H1 (cell line): Measurements from ENCODE around the gene PALD1. TPM values are rescaled to one million over a fixed set of nuclear protein-coding genes. Genes with fewer than 3 reads are reported as not detected.
A peak's percentile ranks its signal among the peaks of the same experiment; 100 is the strongest.

Experiments used
- CTCF ChIA-PET: fragments of 300-600 bp; sonication (Branson Sonifier 250); formaldehyde crosslinking; loops from one replicate; lab custom pipeline; 2021; ENCODE audit not compliant: partially characterized antibody; lab: Charles Lee
- POLR2A ChIA-PET: fragments of 300-600 bp; sonication (Branson Sonifier 250); formaldehyde crosslinking; loops from one replicate; lab custom pipeline; 2021; ENCODE audit warnings: inconsistent platforms; ENCODE audit not compliant: partially characterized antibody; lab: Charles Lee
- DNase-seq, 2 experiments: peaks; one replicate each; pipeline versions ENCODE4 v3.0.0 to v3.0.0-alpha.2; 2010 to 2022; ENCODE audit warnings: low spot score in 2 of 2, low read depth in 1 of 2, mixed read lengths in 1 of 2
- FAIRE-seq: peaks from 2 replicates; lab custom pipeline; 2011; peaks lifted over from hg19 to GRCh38; lab: Jason Lieb, UNC
- H2AFZ ChIP-seq: 2 replicates; pipeline ENCODE4 v1.8.1; 2012; ENCODE audit warnings: low read length, inconsistent platforms
- H2AK5ac ChIP-seq: 2 replicates; pipeline ENCODE4 v1.6.1; 2013; ENCODE audit warnings: low read depth, low read length
- H2BK120ac ChIP-seq: replicated peaks from 2 replicates; pipeline ENCODE3; 2013; ENCODE audit warnings: low read depth, low read length, inconsistent platforms
- H2BK12ac ChIP-seq: 2 replicates; pipeline ENCODE4 v1.6.1; 2013; ENCODE audit warnings: low read depth, low read length
- H2BK15ac ChIP-seq: 2 replicates; pipeline ENCODE4 v1.6.1; 2013; ENCODE audit warnings: low read length
- H2BK20ac ChIP-seq: 2 replicates; pipeline ENCODE4 v1.6.1; 2013; ENCODE audit warnings: low read length
- H2BK5ac ChIP-seq: 2 replicates; pipeline ENCODE4 v1.6.1; 2013; ENCODE audit warnings: low read depth, low read length
- H3K14ac ChIP-seq: 2 replicates; pipeline ENCODE4 v1.6.1; 2013; ENCODE audit warnings: inconsistent platforms; ENCODE audit not compliant: insufficient read length
- H3K18ac ChIP-seq: 2 replicates; pipeline ENCODE4 v1.6.1; 2013; ENCODE audit warnings: low read length; ENCODE audit errors: extremely low read depth
- H3K23ac ChIP-seq: 2 replicates; pipeline ENCODE4 v1.6.1; 2013; ENCODE audit warnings: inconsistent platforms; ENCODE audit not compliant: insufficient read length
- H3K23me2 ChIP-seq: 2 replicates; pipeline ENCODE4 v1.6.1; 2013; ENCODE audit warnings: low read depth, low read length
- H3K27ac ChIP-seq: 2 replicates; pipeline ENCODE4 v1.6.1; 2011; ENCODE audit warnings: low read depth, low read length, inconsistent platforms
- H3K27me3 ChIP-seq, 4 experiments: replicated peaks in 1 of 4; 1 replicate in 1 of 4; 2 replicates in 3 of 4; pipeline versions ENCODE4 v1.6.1 to v1.8.1; 2011 to 2013; ENCODE audit warnings: low read length in 3 of 4, mild to moderate bottlenecking in 3 of 4, inconsistent platforms in 2 of 4, mixed read lengths in 2 of 4, moderate library complexity in 1 of 4; ENCODE audit not compliant: control insufficient read depth in 3 of 4, insufficient read depth in 3 of 4; ENCODE audit errors: extremely low read depth in 1 of 4
- H3K36me3 ChIP-seq, 4 experiments: 2 replicates each; pipeline versions ENCODE4 v1.6.1 to v1.8.1; 2011 to 2013; ENCODE audit warnings: mild to moderate bottlenecking in 4 of 4, low read length in 3 of 4, moderate library complexity in 2 of 4, control low read depth in 1 of 4, inconsistent platforms in 1 of 4; ENCODE audit not compliant: insufficient read depth in 4 of 4, control insufficient read depth in 2 of 4
- H3K4ac ChIP-seq: replicated peaks from 2 replicates; pipeline ENCODE3; 2013; ENCODE audit warnings: low read length, low read depth, mixed read lengths, inconsistent platforms; ENCODE audit not compliant: insufficient read length
- H3K4me1 ChIP-seq, 4 experiments: replicated peaks in 1 of 4; 1 replicate in 1 of 4; 2 replicates in 3 of 4; pipeline versions ENCODE4 v1.6.1 to v1.8.1; 2011 to 2013; ENCODE audit warnings: low read length in 3 of 4, inconsistent platforms in 2 of 4, mixed read lengths in 1 of 4; ENCODE audit not compliant: insufficient read depth in 4 of 4, control insufficient read depth in 3 of 4
- H3K4me2 ChIP-seq, 2 experiments: 2 replicates each; pipeline versions ENCODE4 v1.6.1 to v1.8.1; 2011 to 2013; ENCODE audit warnings: low read depth in 2 of 2, low read length in 2 of 2, control low read depth in 1 of 2, inconsistent platforms in 1 of 2, mild to moderate bottlenecking in 1 of 2; ENCODE audit not compliant: insufficient read depth in 1 of 2
- H3K4me3 ChIP-seq, 4 experiments: fragments of 200-600, 300-600 bp in 1 of 4; sonication (generic), shearing (Covaris generic), sonication (Bioruptor Twin) in 1 of 4; 2 replicates each; pipeline versions ENCODE4 v1.5.1 to v1.8.1; 2011 to 2016; ENCODE audit warnings: low read length in 4 of 4, low read depth in 3 of 4, control low read depth in 2 of 4, inconsistent platforms in 2 of 4, mild to moderate bottlenecking in 2 of 4, mixed read lengths in 1 of 4, moderate library complexity in 1 of 4; ENCODE audit not compliant: insufficient read depth in 2 of 4; ENCODE audit errors: extremely low read depth in 1 of 4
- H3K56ac ChIP-seq: replicated peaks from 2 replicates; pipeline ENCODE3; 2013; ENCODE audit warnings: low read depth, mild to moderate bottlenecking, mixed read lengths, low read length, inconsistent platforms; ENCODE audit not compliant: insufficient read length
- H3K79me1 ChIP-seq: 2 replicates; pipeline ENCODE4 v1.6.1; 2013; ENCODE audit warnings: low read depth, low read length, control low read depth
- H3K79me2 ChIP-seq, 2 experiments: 2 replicates each; pipeline versions ENCODE4 v1.6.1 to v1.8.1; 2012 to 2013; ENCODE audit warnings: low read length in 2 of 2, mild to moderate bottlenecking in 2 of 2, inconsistent platforms in 1 of 2; ENCODE audit not compliant: insufficient read depth in 2 of 2, control insufficient read depth in 1 of 2
- H3K9ac ChIP-seq, 4 experiments: replicated peaks in 1 of 4; 1 replicate in 1 of 4; 2 replicates in 3 of 4; pipeline versions ENCODE4 v1.6.1 to v1.8.1; 2011 to 2013; ENCODE audit warnings: low read depth in 3 of 4, low read length in 3 of 4, control low read depth in 2 of 4, mild to moderate bottlenecking in 2 of 4, moderate library complexity in 2 of 4, inconsistent platforms in 1 of 4; ENCODE audit errors: extremely low read depth in 1 of 4
- H3K9me3 ChIP-seq, 2 experiments: 2 replicates each; pipeline versions ENCODE4 v1.6.1 to v1.8.1; 2012 to 2013; ENCODE audit warnings: mild to moderate bottlenecking in 2 of 2, moderate library complexity in 2 of 2, control low read depth in 1 of 2, inconsistent platforms in 1 of 2, low read depth in 1 of 2, low read length in 1 of 2, mixed read lengths in 1 of 2; ENCODE audit not compliant: insufficient read depth in 2 of 2
- H4K20me1 ChIP-seq, 2 experiments: replicated peaks in 1 of 2; 2 replicates each; pipeline versions ENCODE3 to v1.8.1; 2011 to 2013; ENCODE audit warnings: inconsistent platforms in 2 of 2, low read length in 2 of 2, mild to moderate bottlenecking in 1 of 2; ENCODE audit not compliant: insufficient read depth in 2 of 2, control insufficient read depth in 1 of 2
- H4K5ac ChIP-seq: 2 replicates; pipeline ENCODE4 v1.6.1; 2013; ENCODE audit warnings: low read length, low read depth, mixed read lengths, inconsistent platforms; ENCODE audit not compliant: insufficient read length
- H4K8ac ChIP-seq: 2 replicates; pipeline ENCODE4 v1.8.0; 2013; ENCODE audit warnings: mild to moderate bottlenecking, moderate library complexity, low read length, inconsistent platforms; ENCODE audit not compliant: insufficient read depth; ENCODE audit errors: extremely low read depth
- H4K91ac ChIP-seq: replicated peaks from 2 replicates; pipeline ENCODE3; 2013; ENCODE audit warnings: low read length, mixed read lengths, inconsistent platforms; ENCODE audit not compliant: insufficient read length
- CREB1 ChIP-seq: IDR thresholded peaks from 2 replicates; pipeline ENCODE4 v1.6.1; 2012; ENCODE audit warnings: inconsistent platforms
- JUN ChIP-seq: IDR thresholded peaks from 2 replicates; pipeline ENCODE4 v1.6.1; 2011; ENCODE audit warnings: low read depth, mild to moderate bottlenecking, improper control_type of control experiment, low read length
- KDM1A ChIP-seq: fragments of 200-600, 300-600 bp; sonication (generic); IDR thresholded peaks from 2 replicates; pipeline ENCODE4 v1.7.1; 2016; ENCODE audit warnings: mild to moderate bottlenecking, low read length, borderline replicate concordance
- NRF1 ChIP-seq: IDR thresholded peaks from 2 replicates; pipeline ENCODE4 v1.6.1; 2011; ENCODE audit warnings: mild to moderate bottlenecking, low read depth, low read length, improper control_type of control experiment
- POU5F1 ChIP-seq: IDR thresholded peaks from 2 replicates; pipeline ENCODE4 v1.6.1; 2011; ENCODE audit warnings: low read depth, mild to moderate bottlenecking, low read length, moderate library complexity
- RFX5 ChIP-seq: IDR thresholded peaks from 2 replicates; pipeline ENCODE4 v1.6.1; 2011; ENCODE audit warnings: low read depth, low read length, improper control_type of control experiment, borderline replicate concordance
- RNF2 ChIP-seq: fragments of 200-900, 300-1000 bp; sonication (generic); IDR thresholded peaks from 2 replicates; pipeline ENCODE4 v1.7.1; 2016; ENCODE audit warnings: borderline replicate concordance, low read depth, mild to moderate bottlenecking, antibody characterized with exemption, low read length; ENCODE audit not compliant: poor library complexity, severe bottlenecking; ENCODE audit errors: missing control alignments
- SP2 ChIP-seq: IDR thresholded peaks from 2 replicates; pipeline ENCODE4 v1.6.1; 2012; ENCODE audit warnings: mild to moderate bottlenecking, low read length, inconsistent platforms
- TAF1 ChIP-seq: IDR thresholded peaks from 2 replicates; pipeline ENCODE4 v1.6.1; 2011; ENCODE audit warnings: mild to moderate bottlenecking, low read depth, low read length
- TBP ChIP-seq: IDR thresholded peaks from 2 replicates; pipeline ENCODE4 v1.6.1; 2011; ENCODE audit warnings: low read depth, low read length, improper control_type of control experiment
- WGBS, 2 experiments: shearing (Covaris generic) in 1 of 2; methylation state at CpG; one replicate each; pipeline versions ENCODE4 v1.1.6 to v1.1.7; 2013 to 2015; ENCODE audit warnings: low lambda C conversion rate in 2 of 2, mixed read lengths in 2 of 2, inconsistent platforms in 1 of 2, low coverage in 1 of 2, missing lambda C conversion rate in 1 of 2; ENCODE audit not compliant: insufficient replicate concordance in 2 of 2, insufficient coverage in 1 of 2, insufficient read length in 1 of 2; ENCODE audit errors: extremely low coverage in 1 of 2, missing lambda C conversion rate in 1 of 2; 5-methylcytosine and 5-hydroxymethylcytosine counted together
- polyA plus RNA-seq, 7 experiments: library from polyadenylated mRNA; depleted of rRNA in 3 of 7; stranded (reverse) in 5 of 7; unstranded in 2 of 7; fragments of >200 nt in 5 of 7; fragments of 200-250 nt in 2 of 7; gene quantifications; 1 replicate in 5 of 7; 2 replicates in 1 of 7; 4 replicates in 1 of 7; pipeline versions ENCODE4 v1.2.1 to v1.2.3, GENCODE V29; 2011 to 2013; ENCODE audit warnings: missing spikeins in 2 of 7, mixed read lengths in 2 of 7
- total RNA-seq: library from RNA; stranded (reverse); fragmentation: NEBNext Ultra II Directional; extraction: Animal tissue kit (Norgen Biotek cat#: 25700); gene quantifications from 2 replicates; pipeline ENCODE4 v1.2.1, GENCODE V29; 2021
- TF ChIP-seq, protein P1 (sequence below): IDR thresholded peaks from 2 replicates; pipeline ENCODE4 v1.6.1; 2011; ENCODE audit warnings: low read depth, mild to moderate bottlenecking, low read length; ENCODE audit not compliant: insufficient read depth

PALD1 gene
- total and polyA plus RNA-seq, 2 of the 8 experiments (the other 6 are each of a cell fraction or from before 2014, with no cell fraction given) = 13.3 to 32.8 TPM

DNA sequence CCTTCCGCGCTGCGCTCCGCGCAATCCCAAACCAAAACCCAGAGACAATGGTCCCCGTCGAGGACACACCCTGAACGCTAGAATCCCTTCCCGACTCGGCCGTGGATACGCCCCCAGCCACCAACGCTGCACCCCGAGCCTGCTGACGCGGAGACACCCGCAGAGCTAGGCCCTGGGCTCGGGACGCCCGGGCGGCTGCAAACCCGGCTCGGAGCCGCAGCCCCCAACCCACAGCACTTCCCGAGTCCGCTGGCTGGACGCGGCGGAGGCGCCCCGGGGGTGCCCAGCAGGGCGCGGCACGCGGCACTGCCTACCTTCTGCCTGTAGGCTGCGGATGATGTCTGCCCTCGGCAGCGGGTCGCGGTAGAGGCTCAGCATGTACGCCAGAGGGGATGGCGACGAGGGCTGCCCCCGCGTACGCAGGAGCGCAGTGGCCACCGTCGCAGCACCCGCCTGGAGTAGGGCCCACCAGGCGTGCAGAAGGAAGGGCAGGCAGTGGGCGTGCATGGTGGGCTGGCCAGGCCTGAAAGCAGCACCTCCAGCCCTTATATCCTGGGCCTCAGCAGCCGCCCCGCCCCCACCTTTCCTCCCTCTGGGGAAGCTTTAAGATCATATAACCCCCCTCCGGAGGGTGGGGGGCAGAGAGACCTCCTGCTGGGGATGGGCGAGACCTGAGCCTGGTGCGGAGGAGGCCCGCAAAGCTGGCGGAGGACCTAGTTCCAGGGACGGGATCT lies 37.2 kb upstream of the PALD1 start, which contains the start of gene NODAL:
TSS of gene NODAL (minus strand) at position 521 of the 734 bp plus-strand sequence. CDS start at position 507, 14 bp downstream.
- Histone ChIP-seq H4K20me1 (peaks cover 2 to 11% of the 10 kb centered on the region in 2 experiments), H2BK120ac (peak within 1 kb of the TSS; percentile 89), H2AFZ (no peak within 1 kb of the TSS), H3K36me3 (no peaks in the 10 kb centered on the region; a peak in 1 of 8 replicates), H3K23ac (no peak within 1 kb of the TSS), H3K9ac (no peak within 1 kb of the TSS; a peak in 1 of 7 replicates), H3K79me2 (no peaks in the 10 kb centered on the region), H2BK12ac (peak within 1 kb of the TSS; percentile 99), H3K27ac (no peak within 1 kb of the TSS), H3K4ac (peak within 1 kb of the TSS; percentile 83), H3K4me1 (peaks cover 5 to 20% (median 19%) of the 10 kb centered on the region in 4 experiments), H3K56ac (peak within 1 kb of the TSS; percentile 47), H3K27me3 (peaks cover 18 to 43% (median 38%) of the 10 kb centered on the region in 4 experiments), H3K23me2 (peaks cover 15% of the 10 kb centered on the region; the same call in 1 of the 2 replicates), H3K4me3 (peak within 1 kb of the TSS; percentile 23 to 57 (median 44)), H3K79me1 (no peaks in the 10 kb centered on the region; the same call in 1 of the 2 replicates), H2AK5ac (peak within 1 kb of the TSS; percentile 56), H3K9me3 (no peaks in the 10 kb centered on the region), H3K4me2 (peak within 1 kb of the TSS; percentile 73 to 84), H4K5ac (peak within 1 kb of the TSS; percentile 3), H4K91ac (peak within 1 kb of the TSS; percentile 96), H4K8ac (0 out of 2 replicates have a peak within 1 kb of the TSS, but pooled peaks have one; percentile 17), H2BK5ac (peak within 1 kb of the TSS; percentile 97; the same call in 1 of the 2 replicates), H2BK15ac (peak within 1 kb of the TSS; percentile 100; the same call in 1 of the 2 replicates), H3K14ac (no peak within 1 kb of the TSS), H3K18ac (peak within 1 kb of the TSS; percentile 88), H2BK20ac (peak within 1 kb of the TSS; percentile 98)
- FAIRE-seq = no peak
- CTCF ChIA-PET = interaction anchor here (0.7 to 1.5 kb wide), 6 partner anchors 15 to 95 kb away, joined by 3 to 7 read pairs (median 4); no protein-coding TSS in a partner anchor
- 2% methylated on average over 58 of the region's 60 CpGs; no CpG with 5 or more reads in 1 of the 2 experiments for WGBS, 2 experiments
- peak in 1 of 2 experiments; percentile 81 for DNase-seq
- POLR2A ChIA-PET = interaction anchor here (0.8 to 4.8 kb wide), 10 partner anchors 10 to 109 kb away, joined by 3 to 28 read pairs (median 8); partner anchors contain the start of genes EIF4EBP2 and LRRC20
- peak; percentile 58 for TF ChIP-seq RNF2
- TF ChIP-seq, protein P1, sequence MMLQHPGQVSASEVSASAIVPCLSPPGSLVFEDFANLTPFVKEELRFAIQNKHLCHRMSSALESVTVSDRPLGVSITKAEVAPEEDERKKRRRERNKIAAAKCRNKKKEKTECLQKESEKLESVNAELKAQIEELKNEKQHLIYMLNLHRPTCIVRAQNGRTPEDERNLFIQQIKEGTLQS = no peak
- TF ChIP-seq RFX5 = no peak
- TF ChIP-seq TAF1 = no peak
- TF ChIP-seq KDM1A = no peak
- TF ChIP-seq SP2 = no peak
- peak; percentile 36 for TF ChIP-seq CREB1
- TF ChIP-seq NRF1 = no peak
- TF ChIP-seq TBP = no peak
- no peak for TF ChIP-seq POU5F1
- no peak for TF ChIP-seq JUN
